ENCODE measurements around the gene SCT. TPM values are rescaled to one million over a fixed set of nuclear protein-coding genes. Genes with fewer than 3 reads are reported as not detected.

SCT gene
- total RNA-seq, 1 donor from 2014 or later, result not detected

GRCh38 chr11:607020-607780 lies 19.8 kb downstream of the SCT start:
- H3K36me3 ChIP-seq, result peaks cover 97 to 98% of the 10 kb centered on the region in 2 donors
- intact Hi-C loops (cut with DNase I), result no loop called here

GRCh38 chr11:606245-606644 lies 20.7 kb downstream of the SCT start:
- Histone ChIP-seq H3K4me1 (no peaks in the 10 kb centered on the region), H3K4me3 (no peak overlapping the region), H3K27me3 (no peaks in the 10 kb centered on the region), H3K9me3 (no peaks in the 10 kb centered on the region), H3K27ac (no peak overlapping the region), H3K36me3 (peaks cover 98 to 100% of the 10 kb centered on the region in 2 donors)
- TF ChIP-seq CTCF (IDR thresholded peaks at IDR 0.05), result no peak
- intact Hi-C loops (cut with DNase I), result no loop called here
- no peak for DNase-seq (ENCODE audit: low spot score in 2 of 2)

More at GRCh38 chr11:607020-607780, 19.8 kb downstream of the SCT start:
- no peak for DNase-seq (ENCODE audit: low spot score in 2 of 2)
- Histone ChIP-seq H3K4me3 (no peak overlapping the region), H3K4me1 (no peaks in the 10 kb centered on the region), H3K27me3 (no peaks in the 10 kb centered on the region), H3K9me3 (no peaks in the 10 kb centered on the region), H3K27ac (no peak overlapping the region)
- TF ChIP-seq CTCF (IDR thresholded peaks at IDR 0.05), result no peak

- Histone ChIP-seq H3K36me3 (peaks cover 97 to 100% of the 10 kb centered on the region in 2 donors), H3K4me3 (no peak overlapping the region)
Measured at GRCh38 chr11:605286-606129, 21.5 kb downstream of the SCT start.

GRCh38 chr11:603154-603553 lies 23.8 kb downstream of the SCT start:
- no peak for DNase-seq (ENCODE audit: low spot score in 2 of 2)
- Histone ChIP-seq H3K27me3 (no peaks in the 10 kb centered on the region), H3K27ac (no peak overlapping the region), H3K4me3 (no peak overlapping the region), H3K4me1 (no peaks in the 10 kb centered on the region), H3K9me3 (no peaks in the 10 kb centered on the region), H3K36me3 (peaks cover 94 to 98% of the 10 kb centered on the region in 2 donors)
- intact Hi-C loops (cut with DNase I), result no loop called here
- TF ChIP-seq CTCF (IDR thresholded peaks at IDR 0.05), result no peak

More at GRCh38 chr11:605286-606129, 21.5 kb downstream of the SCT start:
- Histone ChIP-seq H3K27ac (no peak overlapping the region), H3K27me3 (no peaks in the 10 kb centered on the region), H3K9me3 (no peaks in the 10 kb centered on the region), H3K4me1 (no peaks in the 10 kb centered on the region)
- DNase-seq (ENCODE audit: low spot score in 2 of 2), result no peak
- intact Hi-C loops (cut with DNase I), result no loop called here
- TF ChIP-seq CTCF (IDR thresholded peaks at IDR 0.05), result no peak

- intact Hi-C loops (cut with DNase I), result no loop called here
- Histone ChIP-seq H3K4me3 (no peak overlapping the region), H3K27me3 (no peaks in the 10 kb centered on the region), H3K36me3 (peaks cover 94 to 98% of the 10 kb centered on the region in 2 donors), H3K27ac (no peak overlapping the region), H3K4me1 (no peaks in the 10 kb centered on the region), H3K9me3 (no peaks in the 10 kb centered on the region)
- no peak for TF ChIP-seq CTCF (IDR thresholded peaks at IDR 0.05)
- no peak for DNase-seq (ENCODE audit: low spot score in 2 of 2)
Measured at GRCh38 chr11:601573-602245, 25.3 kb downstream of the SCT start.

Data from ascending aorta (tissue), 2 donors.